ENCODE measurements around the gene XPNPEP1.

DNA sequence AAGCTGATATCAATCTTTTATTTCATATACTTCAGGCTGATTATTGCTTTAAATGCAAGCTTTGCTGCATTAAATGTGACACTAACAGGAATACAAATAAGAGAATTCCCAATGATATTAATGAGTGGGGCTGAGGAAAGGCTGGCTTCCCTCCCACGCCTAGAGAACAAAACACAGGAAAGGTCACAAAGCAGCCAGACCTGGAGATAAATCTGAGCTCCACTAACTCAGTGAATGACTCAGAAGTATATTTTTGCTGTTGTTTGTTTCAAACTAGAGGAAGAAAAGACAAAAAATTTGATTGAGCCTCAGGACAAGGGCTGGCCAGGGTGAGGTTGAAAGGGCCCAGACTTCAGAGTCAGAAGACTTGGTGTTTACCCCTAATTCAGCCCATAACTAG, 88.1 kb downstream of the XPNPEP1 start:
- TF ChIP-seq, protein P1, sequence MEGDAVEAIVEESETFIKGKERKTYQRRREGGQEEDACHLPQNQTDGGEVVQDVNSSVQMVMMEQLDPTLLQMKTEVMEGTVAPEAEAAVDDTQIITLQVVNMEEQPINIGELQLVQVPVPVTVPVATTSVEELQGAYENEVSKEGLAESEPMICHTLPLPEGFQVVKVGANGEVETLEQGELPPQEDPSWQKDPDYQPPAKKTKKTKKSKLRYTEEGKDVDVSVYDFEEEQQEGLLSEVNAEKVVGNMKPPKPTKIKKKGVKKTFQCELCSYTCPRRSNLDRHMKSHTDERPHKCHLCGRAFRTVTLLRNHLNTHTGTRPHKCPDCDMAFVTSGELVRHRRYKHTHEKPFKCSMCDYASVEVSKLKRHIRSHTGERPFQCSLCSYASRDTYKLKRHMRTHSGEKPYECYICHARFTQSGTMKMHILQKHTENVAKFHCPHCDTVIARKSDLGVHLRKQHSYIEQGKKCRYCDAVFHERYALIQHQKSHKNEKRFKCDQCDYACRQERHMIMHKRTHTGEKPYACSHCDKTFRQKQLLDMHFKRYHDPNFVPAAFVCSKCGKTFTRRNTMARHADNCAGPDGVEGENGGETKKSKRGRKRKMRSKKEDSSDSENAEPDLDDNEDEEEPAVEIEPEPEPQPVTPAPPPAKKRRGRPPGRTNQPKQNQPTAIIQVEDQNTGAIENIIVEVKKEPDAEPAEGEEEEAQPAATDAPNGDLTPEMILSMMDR (conservative IDR thresholded peaks at IDR 0.05 in 1 of 2, IDR thresholded peaks at IDR 0.05 in 1 of 2; ENCODE audit: extremely low read depth in 1 of 2, insufficient read depth in 1 of 2, low read depth in 1 of 2, low read length in 2 of 2): no peak
- no peak for TF ChIP-seq EZH2 (IDR thresholded peaks at IDR 0.05; ENCODE audit: borderline replicate concordance, low read length)

All from mammary epithelial cell (primary cell).